GM23338 (cell line): ENCODE data around the gene NLN. TPM values are rescaled to one million over a fixed set of nuclear protein-coding genes. Genes with fewer than 3 reads are reported as not detected.

Experiments
- ATAC-seq: fragments of 200-7000 bp; cut with Tn5 transposase; 3 replicates; pipeline ENCODE4 v1.9.1; 2020
- DNase-seq: peaks from one replicate; pipeline ENCODE4 v3.0.0-alpha.2; 2015; ENCODE audit warnings: low spot score
- H2AFZ ChIP-seq: fragments of 200-600 bp; sonication (generic); 2 replicates; pipeline ENCODE4 v1.8.0; 2016; ENCODE audit warnings: antibody characterized with exemption, mild to moderate bottlenecking, moderate library complexity
- H3F3A ChIP-seq: fragments of 200-600 bp; sonication (generic); replicated peaks from 2 replicates; pipeline ENCODE4 v1.8.0; 2017; ENCODE audit warnings: antibody characterized with exemption, mixed run types, low read depth
- H3K27ac ChIP-seq: fragments of 200-600 bp; sonication (generic); 2 replicates; pipeline ENCODE4 v1.6.1; 2016; ENCODE audit warnings: low read depth
- H3K27me3 ChIP-seq: fragments of 200-600 bp; sonication (generic); 2 replicates; pipeline ENCODE4 v1.8.0; 2016; ENCODE audit warnings: mild to moderate bottlenecking, mixed run types, moderate library complexity; ENCODE audit not compliant: insufficient read depth
- H3K36me3 ChIP-seq: fragments of 200-600 bp; sonication (generic); 2 replicates; pipeline ENCODE4 v1.8.0; 2016; ENCODE audit warnings: mild to moderate bottlenecking; ENCODE audit not compliant: insufficient read depth
- H3K4me1 ChIP-seq: fragments of 200-600 bp; sonication (generic); 2 replicates; pipeline ENCODE4 v1.8.0; 2016; ENCODE audit warnings: mild to moderate bottlenecking, moderate library complexity; ENCODE audit not compliant: insufficient read depth
- H3K4me2 ChIP-seq: fragments of 200-600 bp; sonication (generic); 2 replicates; pipeline ENCODE4 v1.7.1; 2017; ENCODE audit warnings: mixed run types
- H3K4me3 ChIP-seq: fragments of 200-600 bp; sonication (generic); 2 replicates; pipeline ENCODE4 v1.6.1; 2016; ENCODE audit warnings: mixed run types
- H3K79me2 ChIP-seq: fragments of 200-600 bp; sonication (generic); replicated peaks from 2 replicates; pipeline ENCODE4 v1.8.0; 2017; ENCODE audit warnings: mild to moderate bottlenecking; ENCODE audit not compliant: insufficient read depth
- H3K9me2 ChIP-seq: fragments of 200-600 bp; sonication (generic); 2 replicates; pipeline ENCODE4 v1.8.0; 2017; ENCODE audit not compliant: insufficient read depth
- H4K20me1 ChIP-seq: fragments of 200-600 bp; sonication (generic); replicated peaks from 2 replicates; pipeline ENCODE4 v1.8.0; 2017; ENCODE audit warnings: mild to moderate bottlenecking; ENCODE audit not compliant: insufficient read depth
- H3K27ac Mint-ChIP-seq: 2 replicates; pipeline ENCODE4 v1.8.0; 2020; ENCODE audit warnings: inconsistent platforms, mild to moderate bottlenecking, moderate library complexity, mixed read lengths
- H3K27me3 Mint-ChIP-seq: 3 replicates; pipeline ENCODE4 v1.8.0; 2022; ENCODE audit warnings: low read depth, mild to moderate bottlenecking, moderate library complexity, mixed read lengths, inconsistent platforms; ENCODE audit not compliant: insufficient read depth, poor library complexity
- H3K36me3 Mint-ChIP-seq: 3 replicates; pipeline ENCODE4 v1.8.0; 2021; ENCODE audit warnings: low read depth, mild to moderate bottlenecking, inconsistent platforms, moderate library complexity, mixed read lengths
- H3K4me1 Mint-ChIP-seq: 3 replicates; pipeline ENCODE4 v1.8.0; 2020; ENCODE audit warnings: mild to moderate bottlenecking, inconsistent platforms, mixed read lengths
- H3K4me3 Mint-ChIP-seq: 3 replicates; pipeline ENCODE4 v1.8.0; 2021; ENCODE audit warnings: moderate library complexity, mild to moderate bottlenecking, inconsistent platforms, mixed read lengths
- H3K9me3 Mint-ChIP-seq: 3 replicates; pipeline ENCODE4 v1.8.0; 2020; ENCODE audit warnings: moderate library complexity, mild to moderate bottlenecking, inconsistent platforms, mixed read lengths
- CREB1 ChIP-seq: fragments of 250-450 bp; sonication (Bioruptor Pico); IDR thresholded peaks from 2 replicates; pipeline ENCODE4 v1.5.0; 2020; ENCODE audit warnings: low read depth, mild to moderate bottlenecking, moderate library complexity
- CTCF ChIP-seq, 2 experiments: fragments of 200-600 bp in 1 of 2; sonication (generic) in 1 of 2; conservative IDR thresholded peaks; 2 replicates each; pipeline versions ENCODE4 v1.5.1 to v1.6.1; 2016 to 2017; ENCODE audit warnings: antibody characterized with exemption in 2 of 2, low read depth in 2 of 2, mild to moderate bottlenecking in 2 of 2, moderate library complexity in 1 of 2
- ETS1 ChIP-seq: IDR thresholded peaks from 2 replicates; pipeline ENCODE4 v1.6.1; 2016; ENCODE audit warnings: antibody characterized with exemption
- EZH2phosphoT487 ChIP-seq: fragments of 200-600 bp; sonication (generic); IDR thresholded peaks from one replicate; pipeline ENCODE4 v1.8.1; 2018; ENCODE audit warnings: antibody characterized with exemption; ENCODE audit not compliant: unreplicated experiment
- NANOG ChIP-seq: IDR thresholded peaks from 2 replicates; pipeline ENCODE4 v1.6.1; 2016; ENCODE audit warnings: antibody characterized with exemption, borderline replicate concordance
- POLR2AphosphoS5 ChIP-seq: IDR thresholded peaks from 2 replicates; pipeline ENCODE4 v1.6.1; 2016; ENCODE audit warnings: antibody characterized with exemption, low read depth
- REST ChIP-seq: IDR thresholded peaks from one replicate; pipeline ENCODE4 v1.6.1; 2018; ENCODE audit warnings: antibody characterized with exemption; ENCODE audit not compliant: unreplicated experiment
- STAT1 ChIP-seq: IDR thresholded peaks from one replicate; pipeline ENCODE4 v1.6.1; 2016; ENCODE audit warnings: antibody characterized with exemption; ENCODE audit not compliant: unreplicated experiment
- ZNF114 ChIP-seq: fragments of 250-450 bp; sonication (Bioruptor Pico); IDR thresholded peaks from 2 replicates; pipeline ENCODE4 v1.5.0; 2020; ENCODE audit warnings: mild to moderate bottlenecking, moderate library complexity
- ZNF331 ChIP-seq: fragments of 250-450 bp; sonication (Bioruptor Pico); IDR thresholded peaks from 2 replicates; pipeline ENCODE4 v1.5.0; 2020; ENCODE audit warnings: low read depth, mild to moderate bottlenecking, moderate library complexity
- polyA plus RNA-seq: library from polyadenylated mRNA; unstranded; fragments of >200 nt; fragmentation: Nextera tagmentation; extraction: Ambion mirVana; gene quantifications from 2 replicates; pipeline ENCODE4 v1.2.1, GENCODE V29; 2016
- total RNA-seq: library from RNA; depleted of rRNA; stranded (reverse); fragments of >200 nt; shearing (Covaris generic); gene quantifications from 2 replicates; pipeline ENCODE4 v1.2.3, GENCODE V29; 2014

The NLN gene
- total and polyA plus RNA-seq, 2 experiments from 2014 or later = 56.4 to 168 TPM

GRCh38 chr5:65823204-65823603 lies 101.2 kb downstream of the NLN start:
- H3K27ac ChIP-seq = no peak overlapping the region
- no peak for TF ChIP-seq CTCF (conservative IDR thresholded peaks at IDR 0.05; ENCODE audit: low read depth in 2 of 2)
- TF ChIP-seq REST = no peak
- TF ChIP-seq NANOG = no peak
- no peak for TF ChIP-seq POLR2AphosphoS5
- no peaks in the 10 kb centered on the region for H3F3A ChIP-seq
- no peak overlapping the region for H3K27ac Mint-ChIP-seq
- no peaks in the 10 kb centered on the region for H3K9me3 Mint-ChIP-seq
- DNase-seq (no peak), ATAC-seq (no peak)
- H3K9me2 ChIP-seq = no peaks in the 10 kb centered on the region
- no peaks in the 10 kb centered on the region for H3K79me2 ChIP-seq
- H3K4me2 ChIP-seq = no peak overlapping the region
- H3K4me3 Mint-ChIP-seq = no peak overlapping the region
- peaks cover 17% of the 10 kb centered on the region; the same call in 1 of the 2 replicates for H3K36me3 ChIP-seq
- H3K27me3 ChIP-seq = no peaks in the 10 kb centered on the region
- no peaks in the 10 kb centered on the region for H3K4me1 ChIP-seq
- H3K36me3 Mint-ChIP-seq = peaks cover 30% of the 10 kb centered on the region
- H3K27me3 Mint-ChIP-seq = no peaks in the 10 kb centered on the region
- peaks cover 11% of the 10 kb centered on the region; the same call in 1 of the 2 replicates for H4K20me1 ChIP-seq
- no peak overlapping the region for H3K4me3 ChIP-seq
- H2AFZ ChIP-seq = no peak overlapping the region
- peaks cover 5% of the 10 kb centered on the region; the same call in 2 of the 3 replicates for H3K4me1 Mint-ChIP-seq

- peaks cover 14% of the 10 kb centered on the region; the same call in 1 of the 2 replicates for H3K36me3 ChIP-seq
- H3K27ac ChIP-seq = no peak overlapping the region; the same call in 1 of the 2 replicates
- no peaks in the 10 kb centered on the region for H3K4me1 ChIP-seq
- H3K4me3 Mint-ChIP-seq = no peak overlapping the region
- H2AFZ ChIP-seq = no peak overlapping the region
- H3K27me3 Mint-ChIP-seq = no peaks in the 10 kb centered on the region
- no peaks in the 10 kb centered on the region for H3K9me3 Mint-ChIP-seq
- H4K20me1 ChIP-seq = peaks cover 11% of the 10 kb centered on the region; the same call in 1 of the 2 replicates
- H3K36me3 Mint-ChIP-seq = peaks cover 29% of the 10 kb centered on the region
- H3K4me2 ChIP-seq = no peak overlapping the region
- H3K4me3 ChIP-seq = no peak overlapping the region
- ATAC-seq (no peak), DNase-seq (no peak)
- H3K27ac Mint-ChIP-seq = 0 out of 2 replicates have a peak overlapping the region, but pooled peaks have one; percentile 16
- H3K79me2 ChIP-seq = no peaks in the 10 kb centered on the region
- H3K4me1 Mint-ChIP-seq = no peaks in the 10 kb centered on the region
- no peaks in the 10 kb centered on the region for H3F3A ChIP-seq
- no peaks in the 10 kb centered on the region for H3K9me2 ChIP-seq
- no peaks in the 10 kb centered on the region for H3K27me3 ChIP-seq
- TF ChIP-seq ETS1 (no peak), EZH2phosphoT487 (no peak), REST (no peak), CREB1 (CRISPR knock-in tag) (no peak), ZNF114 (no peak), ZNF331 (CRISPR knock-in tag) (no peak), POLR2AphosphoS5 (no peak), NANOG (no peak), STAT1 (no peak)
These were observed 101.9 kb downstream of the NLN start for GRCh38 chr5:65823845-65824445.
